ENCODE results near the gene POLR2J2. TPM values are rescaled to one million over a fixed set of nuclear protein-coding genes. Genes with fewer than 3 reads are reported as not detected.
A peak's percentile ranks its signal among the peaks of the same experiment; 100 is the strongest.
"Not testable (repeated sequence)": the region's sequence is repeated elsewhere in the genome, so short reads cannot be mapped to it uniquely, and the experiment has no call there.

POLR2J2 gene
- total RNA-seq (1 to 10 TPM; 1.4 to 5.0 (median 3.3) TPM), polyA plus RNA-seq (1 to 10 TPM; 1.3 to 1.9 (median 1.6) TPM)
- long read RNA-seq, donor 1, partial matches to known transcripts = 0 of 1 reads
- long read RNA-seq, donor 1, other reads (novel, unspliced or antisense) = 0 of 1 reads
- long read RNA-seq, donor 2 = 0 reads

- H3K4me1 ChIP-seq; H3K4me3 ChIP-seq; H3K36me3 ChIP-seq (ENCODE audit: insufficient read depth in 1 of 2, low read depth in 1 of 2); H3K9me3 ChIP-seq; intact Hi-C loops (cut with DNase I); H3K27me3 ChIP-seq (ENCODE audit: insufficient read depth in 3 of 3, low read length in 2 of 3); H3K27ac ChIP-seq: not testable (repeated sequence)
- ATAC-seq (peak; percentile 45 to 72 (median 62)), DNase-seq (peak in 1 of 2 donors; percentile 11)
- 0 to 1% methylated on average over 10 to 34 of the region's 63 CpGs; no CpG with 5 or more reads in 1 of the 3 donors for WGBS, 3 donors
These were observed at the start of gene POLR2J2 for GRCh38 chr7:102671166-102671955. Gene POLR2J2 (minus strand): TSS chr7:102671663. CDS start chr7:102671601, 62 bp downstream.

DNA sequence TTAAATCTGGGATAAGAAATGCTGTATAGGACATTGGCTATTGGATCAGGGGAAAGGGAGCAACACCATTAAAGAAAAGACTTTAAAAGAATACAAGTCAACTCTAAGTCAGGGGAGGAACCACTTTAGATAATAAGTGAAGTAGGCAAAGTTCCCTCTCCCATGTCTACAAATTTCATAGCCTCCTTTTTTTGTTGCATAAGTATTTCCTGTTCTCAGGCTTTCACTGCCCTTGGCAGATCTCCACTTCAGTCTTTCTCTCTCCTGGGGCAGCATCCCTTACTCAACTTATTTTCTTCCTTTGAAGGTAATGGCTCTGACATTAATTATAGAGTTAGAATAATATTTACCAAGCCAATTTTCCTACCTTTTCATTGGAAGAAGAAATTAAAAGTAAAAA, 47.0 kb upstream of the POLR2J2 start:
- H3K27ac ChIP-seq; H3K4me1 ChIP-seq; H3K9me3 ChIP-seq; intact Hi-C loops (cut with DNase I); H3K4me3 ChIP-seq; DNase-seq; ATAC-seq; H3K27me3 ChIP-seq (ENCODE audit: insufficient read depth in 3 of 3, low read length in 2 of 3); H3K36me3 ChIP-seq (ENCODE audit: insufficient read depth in 1 of 2, low read depth in 1 of 2): not testable (repeated sequence)

DNA sequence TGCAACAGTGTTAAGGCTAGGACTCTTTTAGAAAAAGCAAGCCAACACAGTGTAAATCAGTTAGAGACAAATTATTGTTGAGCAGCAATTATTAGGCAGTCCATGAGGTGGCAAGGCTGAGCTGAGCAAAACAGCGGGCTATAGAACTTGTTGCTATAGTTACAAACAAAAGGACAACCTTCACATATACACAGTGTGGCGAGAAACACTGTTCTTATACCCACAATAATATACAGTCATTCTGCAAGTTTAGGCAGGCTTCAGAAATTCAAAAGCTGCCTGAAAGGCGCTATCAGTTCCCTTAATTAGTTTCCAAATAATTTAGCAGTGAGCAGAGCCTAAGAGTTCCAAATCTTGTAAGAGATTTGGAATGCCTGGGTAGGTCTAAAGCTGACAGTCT, 44.3 kb upstream of the POLR2J2 start:
- ATAC-seq = not testable (repeated sequence)

DNA sequence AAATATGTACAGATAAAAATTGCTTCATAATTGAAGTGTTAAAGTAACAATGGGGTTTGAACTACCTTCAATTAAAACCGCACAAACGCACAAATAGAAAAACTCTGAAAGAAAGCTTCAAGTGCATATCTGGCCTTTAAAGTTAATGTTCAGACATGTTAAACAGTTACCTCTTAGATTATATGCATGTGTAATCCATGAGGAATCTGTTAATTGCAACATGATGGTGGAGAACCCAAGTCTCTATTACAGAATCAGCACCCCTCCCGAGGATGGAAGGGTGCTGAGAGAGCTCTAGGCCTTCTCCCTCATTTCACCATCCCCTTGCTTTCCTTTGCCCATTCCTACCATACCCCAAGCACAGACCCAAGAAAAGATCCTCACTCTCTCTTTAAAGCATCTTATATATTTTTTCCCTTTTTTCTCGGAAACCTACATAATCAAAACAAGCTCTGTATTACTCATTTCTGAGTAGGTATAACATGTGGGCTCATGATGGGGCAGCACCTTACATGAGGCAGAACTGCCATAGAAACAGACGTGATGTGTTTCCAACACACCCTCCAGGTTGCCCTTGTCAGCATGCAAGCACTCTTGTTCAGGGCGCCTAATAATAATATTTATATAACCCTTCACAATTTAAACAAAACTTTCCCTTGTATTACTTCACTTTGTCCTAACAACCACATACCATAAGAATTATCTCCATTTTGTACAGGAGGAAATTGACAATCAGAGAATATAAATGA, 43.5 kb upstream of the POLR2J2 start:
- H3K36me3 ChIP-seq (ENCODE audit: insufficient read depth in 1 of 2, low read depth in 1 of 2); H3K27ac ChIP-seq; H3K27me3 ChIP-seq (ENCODE audit: insufficient read depth in 3 of 3, low read length in 2 of 3); DNase-seq; H3K9me3 ChIP-seq; intact Hi-C loops (cut with DNase I); ATAC-seq; H3K4me1 ChIP-seq; H3K4me3 ChIP-seq: not testable (repeated sequence)
- 73 to 85% (median 83%) methylated on average over 3 to 5 of the region's 6 CpGs for WGBS, 3 donors

More for the DNA sequence above, 44.3 kb upstream of the POLR2J2 start:
- H3K4me3 ChIP-seq; DNase-seq; H3K27me3 ChIP-seq (ENCODE audit: insufficient read depth in 3 of 3, low read length in 2 of 3); H3K36me3 ChIP-seq (ENCODE audit: insufficient read depth in 1 of 2, low read depth in 1 of 2); intact Hi-C loops (cut with DNase I); H3K9me3 ChIP-seq; H3K27ac ChIP-seq; H3K4me1 ChIP-seq: not testable (repeated sequence)
- WGBS, 3 donors = 61 to 75% (median 73%) methylated on average over 2 of the region's 3 CpGs

GRCh38 chr7:102713691-102714080, 42.2 kb upstream of the POLR2J2 start:
- WGBS, 3 donors = no CpG with 5 or more reads among the region's 1 CpG
- H3K4me1 ChIP-seq; H3K27ac ChIP-seq; H3K4me3 ChIP-seq; intact Hi-C loops (cut with DNase I); H3K27me3 ChIP-seq (ENCODE audit: insufficient read depth in 3 of 3, low read length in 2 of 3); H3K36me3 ChIP-seq (ENCODE audit: insufficient read depth in 1 of 2, low read depth in 1 of 2); H3K9me3 ChIP-seq; ATAC-seq; DNase-seq: not testable (repeated sequence)

DNA sequence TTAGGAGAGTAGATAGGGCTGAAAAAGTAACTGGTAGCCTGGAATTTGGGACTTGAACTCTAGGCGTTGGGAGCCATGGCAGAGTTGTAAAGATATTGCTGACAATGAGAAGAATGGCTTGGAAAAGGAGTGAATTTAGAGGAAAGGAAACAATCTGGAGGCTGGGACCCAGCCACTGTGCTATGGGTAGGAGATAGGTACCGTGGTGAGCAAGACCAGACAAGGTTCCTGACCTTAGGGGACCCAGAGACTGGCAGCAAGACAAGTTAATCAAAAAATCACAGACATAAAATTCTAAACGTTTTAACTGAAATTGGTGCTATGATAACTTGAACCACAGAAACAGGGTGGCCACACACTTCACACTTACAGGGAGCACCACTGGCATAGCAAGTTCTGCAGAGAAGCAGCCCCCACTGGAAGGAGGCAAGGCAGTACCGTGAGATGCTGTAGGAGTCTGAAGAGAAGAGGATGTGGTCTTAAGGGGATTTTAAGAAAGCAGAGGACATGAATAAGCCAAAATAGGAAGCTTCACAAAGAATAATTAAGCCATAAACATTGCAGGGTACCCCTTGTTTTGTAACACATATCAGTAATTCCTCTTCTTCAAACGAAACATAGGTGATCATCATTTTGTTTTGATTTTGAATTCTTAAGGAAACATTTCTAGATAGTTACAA, 41.7 kb upstream of the POLR2J2 start:
- H3K27ac ChIP-seq; ATAC-seq; H3K27me3 ChIP-seq (ENCODE audit: insufficient read depth in 3 of 3, low read length in 2 of 3); H3K9me3 ChIP-seq; H3K4me3 ChIP-seq; H3K36me3 ChIP-seq (ENCODE audit: insufficient read depth in 1 of 2, low read depth in 1 of 2); H3K4me1 ChIP-seq; intact Hi-C loops (cut with DNase I); DNase-seq: not testable (repeated sequence)
- WGBS, 3 donors = 40 to 46% (median 44%) methylated on average over 5 of the region's 5 CpGs

DNA sequence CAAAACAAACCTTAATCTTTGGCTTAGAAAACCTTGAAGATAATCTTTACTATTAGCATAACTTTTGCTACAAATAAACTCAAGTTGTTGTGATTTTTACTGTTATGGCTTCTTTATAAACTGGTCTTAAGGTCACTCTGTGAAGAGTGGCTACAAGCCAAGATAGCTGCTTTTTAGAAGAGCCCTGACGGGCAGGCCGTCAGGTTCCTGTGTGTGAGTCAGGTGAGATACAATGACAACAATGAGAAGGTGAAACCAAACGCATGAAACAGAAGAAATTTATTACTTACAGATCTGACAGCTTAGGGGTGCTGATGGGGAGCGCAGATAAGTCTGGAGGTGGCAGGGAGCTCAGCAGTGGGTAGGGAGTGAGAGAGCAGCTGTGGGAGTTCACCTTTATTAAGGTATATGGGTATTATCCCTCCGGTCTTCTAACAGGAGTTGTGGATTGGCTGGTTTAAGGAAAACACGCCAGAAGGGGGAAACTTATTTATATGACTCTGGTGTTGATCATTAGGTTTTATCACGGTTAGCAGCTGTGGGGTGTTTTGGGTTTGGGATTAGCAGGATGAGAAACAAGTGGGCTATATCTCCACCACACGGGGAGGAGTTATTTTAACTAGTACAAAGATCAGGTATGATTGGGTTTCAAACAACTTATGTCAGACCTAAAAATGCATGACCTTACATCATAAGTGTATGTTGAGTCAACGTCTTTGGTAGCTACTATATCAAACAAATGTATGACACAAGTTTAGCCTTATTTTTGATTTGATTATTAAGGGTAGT, 27.7 kb upstream of the POLR2J2 start:
- intact Hi-C loops (cut with DNase I); H3K4me3 ChIP-seq; H3K27ac ChIP-seq; ATAC-seq; H3K9me3 ChIP-seq; DNase-seq; H3K27me3 ChIP-seq (ENCODE audit: insufficient read depth in 3 of 3, low read length in 2 of 3); H3K36me3 ChIP-seq (ENCODE audit: insufficient read depth in 1 of 2, low read depth in 1 of 2); H3K4me1 ChIP-seq: not testable (repeated sequence)
- WGBS, 3 donors = 71 to 80% (median 73%) methylated on average over 9 of the region's 9 CpGs

DNA sequence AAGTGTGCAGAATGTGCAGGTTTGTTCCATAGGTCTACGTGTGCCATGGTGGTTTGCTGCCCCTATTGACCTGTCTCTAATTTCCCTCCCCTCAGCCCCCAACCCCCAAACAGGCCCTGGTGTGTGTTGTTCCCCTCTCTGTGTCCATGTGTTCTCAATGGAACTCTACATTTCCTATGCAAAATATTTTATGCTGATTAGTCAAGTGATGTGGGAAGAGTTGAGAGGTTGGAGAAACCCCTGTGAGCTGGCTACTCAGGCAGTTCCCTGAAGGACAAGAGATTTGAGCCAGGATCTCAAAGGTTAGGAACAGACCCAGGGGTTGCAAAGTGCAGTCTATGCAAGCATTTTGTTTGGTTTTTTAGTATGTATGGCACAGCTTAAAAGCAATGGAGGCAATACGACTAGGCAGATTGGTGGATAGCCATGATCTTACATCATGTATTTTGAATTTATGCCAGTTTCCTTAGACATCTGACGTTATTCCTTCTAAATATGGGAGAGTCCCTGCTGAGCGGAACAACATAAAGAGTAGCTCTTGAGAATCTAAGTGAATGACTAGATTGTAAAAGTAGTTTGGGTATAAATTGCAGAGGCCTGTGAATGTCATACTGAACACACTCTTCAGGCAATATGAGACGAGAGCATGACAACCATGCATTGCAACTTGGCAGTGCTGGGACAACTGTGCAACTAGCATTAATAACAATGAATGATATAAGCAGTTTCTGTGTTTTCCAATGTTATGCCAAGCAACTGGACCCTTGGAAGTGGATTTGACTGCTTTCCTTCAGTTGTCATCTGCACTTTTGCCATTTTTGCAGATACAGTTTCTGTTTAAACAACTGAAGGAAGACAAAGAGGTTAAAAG, 26.4 kb upstream of the POLR2J2 start:
- H3K4me3 ChIP-seq; H3K27ac ChIP-seq; ATAC-seq; H3K36me3 ChIP-seq (ENCODE audit: insufficient read depth in 1 of 2, low read depth in 1 of 2); H3K27me3 ChIP-seq (ENCODE audit: insufficient read depth in 3 of 3, low read length in 2 of 3); intact Hi-C loops (cut with DNase I); H3K9me3 ChIP-seq; H3K4me1 ChIP-seq; DNase-seq: not testable (repeated sequence)
- 37 to 54% (median 46%) methylated on average over 4 to 5 of the region's 5 CpGs for WGBS, 3 donors

DNA sequence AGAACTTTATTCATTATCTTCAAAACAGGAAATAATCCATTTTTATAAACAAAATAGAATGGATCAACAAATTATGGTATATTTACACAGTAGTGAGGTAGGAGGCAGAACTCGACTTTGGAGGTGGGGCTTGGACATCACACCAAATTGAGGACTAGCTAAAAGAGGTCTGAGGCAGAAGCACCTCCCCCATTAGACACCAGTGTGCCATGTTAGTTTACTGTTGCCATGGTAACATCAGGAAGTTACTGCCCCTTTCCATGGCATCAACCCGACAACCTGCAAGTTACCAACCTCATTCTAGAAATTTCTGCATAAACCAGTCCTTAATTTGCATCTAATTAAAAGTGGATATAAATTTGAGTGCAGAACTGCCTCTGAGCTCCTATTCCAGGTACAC, 24.5 kb upstream of the POLR2J2 start:
- WGBS, 3 donors = 47 to 67% (median 52%) methylated on average over 1 of the region's 2 CpGs
- ATAC-seq = not testable (repeated sequence)

More for the DNA sequence above, 24.5 kb upstream of the POLR2J2 start:
- H3K36me3 ChIP-seq (ENCODE audit: insufficient read depth in 1 of 2, low read depth in 1 of 2); H3K4me3 ChIP-seq; H3K4me1 ChIP-seq; H3K27me3 ChIP-seq (ENCODE audit: insufficient read depth in 3 of 3, low read length in 2 of 3); H3K9me3 ChIP-seq; H3K27ac ChIP-seq; DNase-seq; intact Hi-C loops (cut with DNase I): not testable (repeated sequence)

All from psoas muscle (tissue), 8 donors.